ENCODE measurements around the gene ENTPD3.

Gene ENTPD3, protein sequence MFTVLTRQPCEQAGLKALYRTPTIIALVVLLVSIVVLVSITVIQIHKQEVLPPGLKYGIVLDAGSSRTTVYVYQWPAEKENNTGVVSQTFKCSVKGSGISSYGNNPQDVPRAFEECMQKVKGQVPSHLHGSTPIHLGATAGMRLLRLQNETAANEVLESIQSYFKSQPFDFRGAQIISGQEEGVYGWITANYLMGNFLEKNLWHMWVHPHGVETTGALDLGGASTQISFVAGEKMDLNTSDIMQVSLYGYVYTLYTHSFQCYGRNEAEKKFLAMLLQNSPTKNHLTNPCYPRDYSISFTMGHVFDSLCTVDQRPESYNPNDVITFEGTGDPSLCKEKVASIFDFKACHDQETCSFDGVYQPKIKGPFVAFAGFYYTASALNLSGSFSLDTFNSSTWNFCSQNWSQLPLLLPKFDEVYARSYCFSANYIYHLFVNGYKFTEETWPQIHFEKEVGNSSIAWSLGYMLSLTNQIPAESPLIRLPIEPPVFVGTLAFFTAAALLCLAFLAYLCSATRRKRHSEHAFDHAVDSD

DNA sequence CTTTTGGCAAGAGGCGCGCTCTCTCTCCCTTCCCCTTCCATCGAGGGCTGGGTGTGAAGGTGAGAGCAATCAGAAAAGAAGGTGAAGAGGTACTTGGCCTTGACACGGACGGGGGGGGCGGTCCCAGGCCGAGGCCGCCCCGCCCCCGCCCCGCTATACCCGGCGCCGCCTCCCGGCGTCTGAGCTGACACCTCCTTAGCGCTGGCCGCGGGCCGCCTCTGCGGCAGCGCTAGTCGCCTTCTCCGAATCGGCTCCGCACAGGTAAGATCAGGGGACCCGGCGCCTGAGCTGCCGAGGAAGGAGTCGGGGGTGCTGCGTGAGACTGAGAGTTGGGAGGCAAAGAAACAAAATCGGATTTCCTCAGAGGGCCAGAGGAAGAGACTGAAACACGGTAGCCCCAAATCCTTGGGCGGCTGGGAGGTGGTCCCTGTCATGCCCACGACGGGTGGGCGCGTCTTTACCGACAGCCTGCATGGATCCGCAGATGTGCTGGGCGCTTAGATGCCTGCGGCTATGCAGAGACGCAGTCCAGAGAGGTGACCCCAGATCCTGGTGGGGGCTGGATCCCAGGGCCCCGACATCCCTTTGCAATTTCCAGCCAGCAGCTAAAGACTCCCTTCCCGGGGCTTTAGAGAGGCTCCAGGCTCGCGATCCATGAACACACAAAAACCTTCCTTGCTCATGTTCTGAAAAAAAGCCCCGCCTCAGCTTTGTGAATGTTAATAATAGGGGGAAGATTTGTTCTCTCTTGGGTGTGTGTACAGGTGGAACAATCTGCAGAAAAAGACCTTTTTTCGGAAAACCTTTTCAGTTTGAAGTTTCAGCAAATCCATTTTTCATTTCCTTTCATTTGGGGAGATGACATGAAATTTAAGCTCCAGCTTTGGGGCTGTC lies at the start of gene ENTPD3:
Gene ENTPD3, plus strand, starts transcription at position 184 of the 894 bp plus-strand sequence. CDS start 874 bp downstream, outside the sequence.
- no peak for DNase-seq (ENCODE audit: low spot score)

DNA sequence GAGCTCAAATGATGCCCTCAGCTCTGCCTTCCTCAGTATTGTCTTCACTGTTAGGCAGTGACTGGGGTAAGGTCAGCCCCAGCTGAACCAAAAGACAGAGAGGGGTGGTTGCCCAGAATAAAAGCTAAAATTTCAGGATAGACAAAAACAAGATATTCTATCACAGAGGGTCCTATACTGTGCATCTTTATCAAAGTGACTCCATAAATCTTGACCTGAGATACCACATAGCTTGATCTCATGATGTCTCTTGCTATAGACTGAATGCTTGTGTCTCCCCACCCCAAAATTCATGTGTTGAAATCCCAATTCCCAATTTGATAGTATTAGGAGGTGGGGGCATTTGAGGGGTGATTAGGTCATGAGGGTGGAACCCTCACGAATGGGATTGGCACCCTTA lies 47.1 kb upstream of the ENTPD3 start:
- DNase-seq (ENCODE audit: low spot score), result no peak

DNA sequence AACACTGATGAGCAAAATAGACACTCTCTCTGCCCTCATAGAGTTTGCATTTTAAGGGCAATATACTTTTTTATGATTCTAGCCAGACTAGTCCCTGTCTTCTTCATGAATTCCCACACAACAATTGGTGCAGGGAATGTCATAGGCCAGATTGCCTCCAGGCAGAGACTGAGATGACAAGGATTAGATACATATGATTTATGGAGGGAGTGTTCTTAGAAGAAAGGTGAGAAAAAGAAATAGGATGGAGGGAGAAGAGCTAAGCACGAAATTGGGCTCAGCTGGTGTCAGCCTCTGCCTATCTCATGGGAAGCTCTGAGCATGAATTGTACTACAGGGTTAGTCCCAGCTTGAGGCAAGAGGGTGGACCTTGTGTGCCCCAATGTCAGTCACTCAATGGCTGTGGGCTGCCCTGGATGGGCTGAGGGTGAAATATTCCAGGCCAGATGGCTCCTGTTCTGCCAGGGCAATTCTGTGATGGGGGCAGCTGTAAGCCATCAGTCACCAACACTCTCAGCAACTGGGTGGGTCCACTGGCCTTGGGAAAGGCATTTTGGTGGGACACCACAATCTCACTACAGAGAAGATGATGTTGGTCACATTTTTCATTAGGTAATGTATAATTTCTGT lies 46.3 kb upstream of the ENTPD3 start:
- DNase-seq (ENCODE audit: low spot score), result no peak

DNA sequence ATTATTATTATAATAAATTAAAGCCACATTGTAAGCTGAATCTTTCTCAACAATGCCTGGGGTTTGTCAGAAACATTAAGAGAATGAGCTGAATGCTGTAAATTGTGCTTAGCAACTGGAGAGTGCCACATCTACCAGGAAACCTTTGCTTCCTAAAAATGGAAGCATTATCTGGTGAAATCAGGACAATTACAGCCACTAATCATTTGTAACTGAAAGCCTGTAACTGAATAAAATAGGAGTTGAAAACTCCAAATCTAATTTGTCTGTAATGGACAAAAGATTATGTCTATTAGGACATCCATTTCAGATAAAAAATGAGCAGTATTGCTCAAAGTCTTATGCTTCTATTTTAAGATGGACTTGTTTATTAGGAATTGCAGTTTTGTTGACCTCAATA lies 45.3 kb upstream of the ENTPD3 start:
- no peak for DNase-seq (ENCODE audit: low spot score)

DNA sequence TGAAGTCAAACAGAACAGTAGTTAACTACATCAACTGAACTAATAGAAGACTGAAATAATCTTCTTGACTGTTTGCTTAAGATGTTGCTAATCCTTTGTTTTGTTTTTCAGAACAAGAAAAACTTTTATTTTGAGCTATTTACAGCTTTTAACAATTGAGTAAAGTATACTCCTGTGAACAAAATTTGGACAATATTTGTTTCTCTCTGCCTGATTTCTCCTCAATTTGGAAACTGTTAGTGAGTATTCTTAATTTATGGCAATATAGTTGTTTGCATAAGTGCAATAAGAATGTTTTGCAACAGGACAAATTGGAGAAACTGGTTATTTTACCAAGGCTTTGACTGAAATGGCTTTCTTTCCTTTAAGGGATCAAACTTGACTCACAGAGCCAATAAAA lies 36.5 kb upstream of the ENTPD3 start:
- DNase-seq (ENCODE audit: low spot score), result no peak

DNA sequence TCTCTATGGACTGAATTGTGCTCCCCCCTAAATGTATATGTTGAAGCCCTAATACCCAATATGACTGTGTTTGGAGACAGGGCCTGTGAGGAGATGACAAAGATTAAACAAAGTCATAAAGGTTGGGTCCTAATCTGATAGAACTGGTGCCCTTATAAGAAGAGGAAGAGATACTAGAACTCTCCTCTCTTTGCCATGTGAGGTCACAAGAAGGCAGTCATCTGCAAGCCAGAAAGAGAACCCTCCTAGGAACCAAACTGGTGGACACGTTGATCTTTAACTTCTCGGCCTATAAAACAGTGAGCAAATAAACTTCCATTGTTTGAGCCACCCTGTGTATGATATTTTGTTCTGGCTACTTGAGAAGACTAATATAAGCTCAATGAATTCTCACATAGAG lies 31.6 kb upstream of the ENTPD3 start:
- DNase-seq (ENCODE audit: low spot score), result no peak

DNA sequence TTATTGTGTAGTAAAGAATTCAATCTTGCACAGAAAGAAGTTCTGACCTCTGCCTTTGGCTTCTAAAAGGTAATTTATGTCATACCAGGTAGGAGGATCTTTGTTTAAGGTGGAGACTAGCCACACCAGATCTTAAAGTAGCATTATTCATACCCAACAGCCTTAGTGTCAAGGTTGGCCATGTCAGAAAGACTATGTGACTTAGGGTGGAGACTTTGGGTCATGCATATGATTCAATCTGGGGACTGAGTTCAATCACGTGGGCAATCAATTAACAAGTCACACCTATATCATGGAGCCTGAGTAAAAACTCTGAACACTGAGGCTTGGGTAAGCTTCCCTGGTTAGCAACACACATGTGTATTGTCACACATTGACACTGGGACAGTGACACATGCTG lies 28.5 kb upstream of the ENTPD3 start:
- DNase-seq (ENCODE audit: low spot score), result no peak

DNA sequence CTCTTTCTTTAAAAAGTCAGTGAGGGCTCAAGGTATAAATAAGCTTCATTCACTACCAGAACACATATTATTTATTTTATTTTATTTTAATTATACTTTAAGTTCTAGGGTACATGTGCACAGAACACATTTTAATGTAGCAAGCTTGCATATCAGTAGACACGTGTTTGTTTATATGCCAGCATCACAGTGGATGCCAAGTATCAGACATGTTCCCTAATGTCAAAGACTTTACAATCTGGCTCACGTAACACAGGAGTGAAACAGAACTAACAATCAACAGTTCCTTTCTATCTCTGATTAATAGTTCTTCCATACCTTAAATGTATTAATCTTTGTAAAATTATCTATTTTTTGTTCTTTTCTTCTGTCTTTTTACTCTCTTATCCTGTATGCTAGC lies 23.3 kb upstream of the ENTPD3 start:
- DNase-seq (ENCODE audit: low spot score), result no peak

DNA sequence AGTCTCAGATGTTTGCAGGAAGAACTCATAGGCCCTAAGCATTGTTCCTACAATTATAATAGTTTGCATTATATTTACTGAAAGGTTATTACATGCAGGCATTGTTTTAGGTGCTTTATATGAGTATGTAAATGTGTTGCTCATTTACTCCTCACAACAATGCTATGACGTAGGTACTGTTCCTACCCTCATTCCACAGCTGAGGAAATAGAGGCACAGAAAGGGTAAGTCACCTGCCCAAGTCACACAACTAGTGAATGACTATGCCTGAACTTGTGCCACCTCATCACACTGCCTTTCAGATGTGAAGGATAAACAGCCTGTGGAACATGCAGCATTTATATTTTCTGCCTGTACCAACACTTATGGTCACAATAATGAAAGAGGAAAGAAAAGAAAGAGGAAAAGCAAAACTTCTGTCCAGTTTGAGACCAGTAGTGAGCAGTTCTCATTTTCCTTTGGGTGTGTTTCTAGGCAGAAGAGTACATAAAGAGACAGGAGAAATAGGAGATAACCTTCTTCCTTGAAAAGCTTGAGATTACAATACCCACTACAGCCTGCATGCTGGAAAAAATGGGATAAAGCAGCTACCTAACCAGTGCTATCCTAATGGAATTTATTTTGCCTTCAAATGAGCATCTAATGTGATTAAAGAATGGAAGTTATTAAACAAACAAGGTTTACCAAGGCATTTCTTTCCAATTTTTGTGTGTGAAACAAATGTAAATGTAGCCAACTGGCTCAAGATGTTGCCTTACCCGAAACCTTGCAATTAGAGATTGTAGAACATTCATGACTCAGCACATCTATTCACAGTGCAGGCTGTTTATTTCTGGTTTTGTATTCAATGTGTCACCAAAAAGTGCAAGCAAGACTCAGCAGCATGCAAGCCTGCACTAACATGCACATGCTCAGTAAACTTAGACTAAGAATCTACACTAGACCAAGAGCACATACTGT lies 20.5 kb upstream of the ENTPD3 start:
- DNase-seq (ENCODE audit: low spot score), result no peak

DNA sequence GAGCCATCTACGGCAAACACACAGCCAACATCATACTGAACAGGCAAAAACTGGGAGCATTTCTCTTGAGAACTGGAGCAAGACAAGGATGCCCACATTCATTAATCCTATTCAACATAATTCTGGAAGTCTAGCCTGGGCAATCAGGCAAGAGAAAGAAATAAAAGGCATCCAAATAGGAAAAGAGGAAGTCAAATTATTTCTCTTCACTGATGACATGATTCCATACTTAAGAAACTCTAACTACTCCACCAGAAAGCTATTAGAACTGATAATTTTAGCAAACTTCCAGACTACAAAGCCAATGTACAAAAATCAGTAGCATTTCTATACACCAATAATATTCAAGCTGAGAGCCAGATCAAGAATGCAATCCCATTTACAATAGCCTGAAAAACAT lies 17.3 kb upstream of the ENTPD3 start:
- no peak for DNase-seq (ENCODE audit: low spot score)

DNA sequence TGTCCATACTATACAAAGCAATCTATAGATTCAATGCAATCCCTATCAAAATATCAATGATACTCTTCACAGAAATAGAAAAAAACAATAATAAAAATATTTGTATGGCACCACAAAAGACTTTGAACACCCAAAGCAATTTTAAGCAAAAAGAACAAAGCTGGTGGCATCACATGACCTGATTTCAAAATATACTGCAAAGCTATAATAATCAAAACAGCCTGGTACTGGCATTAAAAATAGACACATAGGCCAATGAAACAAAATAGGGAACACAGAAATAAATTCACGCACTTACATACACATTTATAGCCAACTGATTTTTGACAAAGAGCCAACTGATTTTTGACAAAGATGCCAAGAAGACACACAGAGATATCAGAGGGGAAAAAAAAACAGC lies 9.2 kb upstream of the ENTPD3 start:
- DNase-seq (ENCODE audit: low spot score), result no peak

DNA sequence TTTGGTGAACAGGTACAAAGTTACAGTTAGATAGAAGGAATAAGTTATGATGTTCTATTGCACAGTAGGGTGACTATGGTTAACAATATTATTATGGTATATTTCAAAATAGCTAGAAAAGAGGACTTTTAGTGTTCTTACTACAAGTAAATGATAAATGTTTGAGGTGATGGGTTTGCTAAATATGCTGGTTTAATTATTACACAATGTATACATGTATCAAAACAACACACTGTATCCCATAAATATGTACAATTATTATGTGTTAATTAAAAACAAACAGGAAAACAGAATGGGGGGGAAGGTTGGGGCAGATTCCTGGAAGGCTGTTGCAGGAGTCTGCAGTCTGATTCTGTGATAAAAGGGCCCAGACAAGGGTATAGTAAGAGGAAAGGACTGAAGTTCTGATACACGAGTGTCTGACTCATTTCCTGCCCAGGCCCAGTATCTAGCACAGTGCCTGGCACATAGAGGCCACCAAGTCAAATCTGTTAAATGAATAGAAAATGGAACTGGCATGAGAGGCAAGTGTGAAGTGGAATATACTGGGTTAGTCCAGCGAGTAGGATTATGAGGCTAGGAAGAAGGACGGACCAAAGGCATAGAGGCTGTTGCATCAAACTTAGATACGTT lies 7.2 kb upstream of the ENTPD3 start:
- no peak for DNase-seq (ENCODE audit: low spot score)

DNA sequence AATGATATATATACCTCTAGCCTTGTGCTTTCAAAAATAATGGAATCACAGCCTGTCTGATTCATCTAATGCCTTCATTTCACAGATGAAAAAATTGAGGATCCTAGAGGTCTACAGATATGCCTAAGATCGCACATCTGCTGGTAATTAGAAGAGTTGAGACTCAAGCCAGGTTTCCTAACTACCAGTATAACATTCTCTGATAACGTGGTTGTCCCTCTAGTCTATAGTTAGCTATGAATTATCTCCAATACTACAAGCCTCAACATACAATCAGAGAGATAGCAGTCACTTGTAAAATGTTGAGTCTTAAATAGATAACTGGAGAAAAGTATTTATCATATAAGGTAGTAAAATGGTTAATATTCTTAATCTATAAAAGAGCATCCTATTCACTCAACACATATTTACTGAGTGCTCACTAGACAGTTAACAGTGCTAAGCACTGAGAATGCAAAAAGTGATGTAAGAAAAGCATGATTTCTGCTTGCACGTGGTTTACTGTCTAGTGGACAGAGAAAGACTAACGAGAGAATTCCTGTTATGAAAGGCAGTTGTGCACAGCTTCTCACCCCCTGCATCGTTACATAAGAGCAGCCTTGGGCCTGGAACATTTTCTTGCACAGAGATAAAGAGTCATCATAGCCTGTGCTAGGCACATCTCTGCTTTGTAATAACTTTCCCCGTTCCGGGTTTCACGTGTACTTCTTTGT lies 4.9 kb upstream of the ENTPD3 start:
- DNase-seq (ENCODE audit: low spot score), result no peak

DNA sequence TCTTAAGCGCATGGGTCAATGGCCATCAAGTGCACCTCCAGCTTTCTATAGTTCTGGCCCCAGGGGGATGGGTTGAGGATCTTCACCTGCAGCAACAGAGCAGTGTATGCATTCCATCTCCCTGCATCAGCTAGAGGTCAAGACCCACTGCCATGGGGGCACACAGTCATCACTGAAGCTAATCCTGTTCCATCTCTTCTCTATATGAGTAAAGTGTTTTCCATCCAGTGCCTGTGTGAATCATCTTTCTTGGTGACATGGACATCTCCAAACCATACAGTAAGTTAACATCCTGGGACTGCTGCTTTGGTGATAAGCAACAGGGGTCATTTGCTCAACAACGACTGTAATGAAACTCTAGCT lies 4.4 kb upstream of the ENTPD3 start:
- DNase-seq (ENCODE audit: low spot score), result no peak

DNA sequence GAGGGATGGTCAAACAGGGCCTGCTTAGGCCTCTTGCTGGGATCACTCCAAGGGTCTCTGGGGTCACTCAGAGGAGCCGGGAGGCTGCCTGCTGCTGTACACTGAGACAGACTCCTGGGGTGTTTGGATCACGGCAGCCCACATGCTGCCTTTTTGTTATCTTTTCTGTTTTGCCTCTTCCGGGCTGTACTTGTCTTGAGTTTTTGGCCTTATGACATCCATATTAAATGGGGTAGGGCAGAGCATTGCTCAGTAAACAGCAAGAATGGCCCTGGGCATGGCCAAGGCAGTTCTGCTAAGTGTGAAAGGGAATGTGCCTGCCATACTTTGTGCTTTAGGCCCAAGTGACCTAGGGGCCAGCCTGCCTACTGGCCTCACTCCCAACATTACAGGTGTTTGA lies 771 bp upstream of the ENTPD3 start:
- DNase-seq (ENCODE audit: low spot score), result no peak

DNA sequence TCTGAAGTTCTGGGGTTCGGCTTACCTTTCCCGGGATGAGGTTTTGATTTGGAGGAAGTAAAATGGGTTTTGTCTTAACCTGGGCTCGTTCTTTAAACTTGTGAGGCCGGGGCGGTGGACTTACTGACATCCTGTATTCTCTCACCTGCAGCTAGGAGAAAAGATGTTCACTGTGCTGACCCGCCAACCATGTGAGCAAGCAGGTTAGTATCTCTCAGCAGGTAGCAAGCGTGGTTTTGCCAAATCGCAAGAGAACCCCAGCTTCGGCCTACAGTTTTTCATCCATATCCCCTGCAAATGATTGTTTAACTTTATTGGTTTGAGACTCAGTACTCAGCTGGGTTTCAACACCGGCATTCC lies 891 bp downstream of the ENTPD3 start:
- DNase-seq (ENCODE audit: low spot score), result no peak

DNA sequence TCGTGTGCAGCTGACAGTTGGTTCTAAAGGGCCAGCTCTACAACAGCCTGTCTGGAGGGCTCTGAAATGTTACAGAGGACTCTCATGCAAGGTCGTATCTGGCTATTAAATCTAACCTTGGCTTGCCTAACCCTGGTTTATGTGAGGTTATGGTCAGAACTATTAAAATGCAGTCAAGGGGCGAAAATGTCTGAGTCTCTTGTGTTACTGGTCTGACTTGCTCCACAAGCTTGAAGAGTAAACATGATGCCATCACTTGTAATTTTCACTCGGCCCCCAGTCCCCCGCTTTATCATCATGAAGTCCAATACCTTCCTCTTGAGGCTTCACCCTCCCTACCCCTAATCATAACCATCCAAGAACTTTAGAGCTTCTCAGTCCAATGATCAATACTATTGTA lies 9.4 kb downstream of the ENTPD3 start:
- DNase-seq (ENCODE audit: low spot score), result no peak

DNA sequence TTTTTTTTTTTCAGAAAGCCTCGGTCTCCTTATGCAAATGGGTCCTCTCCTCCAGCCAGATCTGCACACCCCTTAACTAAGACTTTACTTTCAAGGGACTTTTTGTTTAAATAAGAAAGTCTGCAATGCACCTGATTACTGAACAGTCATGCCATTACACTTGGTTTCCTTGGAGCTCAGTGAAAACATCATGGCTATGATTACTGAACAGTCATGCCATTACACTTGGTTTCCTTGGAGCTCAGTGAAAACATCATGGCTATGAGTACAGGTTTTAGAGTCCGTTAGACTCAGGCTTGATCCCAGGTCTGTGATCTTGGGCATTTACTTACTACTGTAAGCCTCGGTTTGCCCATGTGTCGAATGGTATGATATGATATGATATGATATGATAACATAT lies 10.1 kb downstream of the ENTPD3 start:
- DNase-seq (ENCODE audit: low spot score), result no peak

DNA sequence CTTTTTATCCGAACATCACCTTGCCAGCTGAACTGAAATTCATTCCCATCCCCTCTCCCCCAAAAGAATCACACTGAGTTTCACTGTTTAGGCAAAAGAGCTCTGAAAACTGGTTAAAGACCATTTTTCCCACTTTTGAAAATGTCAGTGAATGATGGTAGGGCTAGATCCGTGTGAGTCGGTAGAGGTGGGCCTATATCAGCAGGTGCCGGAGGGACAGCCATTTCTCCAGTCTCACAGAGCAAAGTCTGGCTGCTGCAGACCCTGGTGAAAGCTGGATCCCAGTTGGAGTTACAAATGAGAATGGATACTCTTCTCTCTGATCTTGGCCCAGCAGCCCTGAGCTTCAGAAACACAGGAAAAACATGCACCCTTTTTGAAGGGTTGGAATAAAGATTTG lies 10.9 kb downstream of the ENTPD3 start:
- no peak for DNase-seq (ENCODE audit: low spot score)

DNA sequence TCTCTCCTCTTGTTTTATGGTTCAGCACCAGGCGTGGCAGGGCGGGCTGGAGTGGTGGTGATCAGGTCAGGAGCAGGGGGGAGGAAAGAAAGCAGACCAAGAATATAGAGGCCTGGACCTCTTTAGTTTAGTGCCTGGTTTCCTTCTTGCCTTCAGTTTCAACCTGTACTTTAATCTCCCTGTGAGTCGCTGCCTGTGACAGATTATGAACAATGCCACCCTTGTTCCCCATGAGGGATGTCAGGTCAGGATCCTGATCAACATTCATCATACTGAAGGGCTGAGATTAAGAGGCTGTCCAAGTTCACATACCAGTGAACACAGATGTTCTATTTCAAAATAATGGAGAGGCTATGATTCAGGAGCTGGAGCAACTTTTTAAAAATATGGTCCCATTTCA lies 11.4 kb downstream of the ENTPD3 start:
- DNase-seq (ENCODE audit: low spot score), result no peak
